HG02943 (cell line): ENCODE results near the gene ST7.
"Not testable (repeated sequence)": the region's sequence is repeated elsewhere in the genome, so short reads cannot be mapped to it uniquely, and the experiment has no call there.

Experiments used
- ATAC-seq: cut with Tn5 transposase; IDR thresholded peaks from one replicate; pipeline ENCODE4 v1.9.1; 2021; ENCODE audit warnings: mild to moderate bottlenecking, low read depth, moderate library complexity; ENCODE audit not compliant: unreplicated experiment

Gene ST7

GRCh38 chr7:117238937-117239336, 285.6 kb downstream of the ST7 start:
- no peak for ATAC-seq

GRCh38 chr7:117241088-117241487, 287.8 kb downstream of the ST7 start:
- no peak for ATAC-seq

DNA sequence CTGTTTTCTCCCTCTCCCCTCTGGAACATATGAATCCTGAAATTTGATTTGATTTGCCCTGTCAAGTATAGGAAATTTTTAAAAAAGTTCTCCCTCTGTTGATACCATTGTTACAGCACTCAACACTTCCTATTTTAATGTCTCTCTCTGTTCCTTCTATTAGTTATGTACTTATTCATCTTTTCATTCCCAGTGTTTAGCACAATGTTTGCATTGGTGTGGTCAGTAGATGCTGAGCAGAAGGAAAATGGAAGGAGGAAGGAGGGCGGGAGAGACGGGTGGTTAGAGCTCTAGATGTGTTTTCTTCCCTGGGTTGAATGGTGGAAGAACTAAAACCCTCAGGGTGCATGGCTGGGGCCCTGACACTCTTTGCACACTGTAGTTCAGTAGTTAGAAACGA, 290.1 kb downstream of the ST7 start:
- no peak for ATAC-seq

DNA sequence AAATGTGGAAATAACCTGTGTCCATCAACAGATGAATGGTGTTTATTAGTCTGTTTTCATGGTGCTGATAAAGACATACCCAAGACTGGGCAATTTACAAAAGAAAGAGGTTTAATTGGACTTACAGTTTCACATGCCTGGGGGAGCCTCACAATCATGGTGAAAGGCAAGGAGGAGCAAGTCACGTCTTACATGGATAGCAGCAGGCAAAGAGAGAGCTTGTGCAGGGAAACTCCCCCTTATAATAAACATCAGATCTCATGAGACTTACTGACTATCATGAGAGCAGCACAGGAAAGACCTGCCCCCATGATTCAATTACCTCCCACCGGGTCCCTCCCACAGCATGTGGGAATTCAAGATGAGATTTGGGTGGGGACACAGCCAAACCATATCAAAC, 292.4 kb downstream of the ST7 start:
- ATAC-seq = not testable (repeated sequence)

DNA sequence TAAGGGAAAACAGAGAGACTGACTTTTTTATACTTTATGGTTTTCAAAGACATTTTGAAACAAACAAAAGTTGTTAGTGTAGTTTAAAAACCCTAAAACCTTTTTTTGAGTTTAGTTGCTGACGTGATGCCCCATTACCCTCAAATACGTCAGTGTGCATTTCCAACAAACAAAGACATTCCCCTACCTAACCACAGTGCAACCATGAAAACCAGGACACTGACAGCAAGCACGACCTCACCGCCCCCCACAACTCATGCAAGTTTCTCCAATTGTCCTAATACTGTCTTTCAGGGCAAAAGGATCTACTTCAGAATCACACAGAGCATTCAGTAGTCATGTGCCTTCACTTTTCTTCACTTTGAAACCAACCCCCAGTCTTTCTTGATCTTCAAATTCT, 294.5 kb downstream of the ST7 start:
- no peak for ATAC-seq

GRCh38 chr7:117248829-117249228, 295.5 kb downstream of the ST7 start:
- no peak for ATAC-seq

- ATAC-seq = no peak
Measured at GRCh38 chr7:117249696-117250095, 296.4 kb downstream of the ST7 start.

DNA sequence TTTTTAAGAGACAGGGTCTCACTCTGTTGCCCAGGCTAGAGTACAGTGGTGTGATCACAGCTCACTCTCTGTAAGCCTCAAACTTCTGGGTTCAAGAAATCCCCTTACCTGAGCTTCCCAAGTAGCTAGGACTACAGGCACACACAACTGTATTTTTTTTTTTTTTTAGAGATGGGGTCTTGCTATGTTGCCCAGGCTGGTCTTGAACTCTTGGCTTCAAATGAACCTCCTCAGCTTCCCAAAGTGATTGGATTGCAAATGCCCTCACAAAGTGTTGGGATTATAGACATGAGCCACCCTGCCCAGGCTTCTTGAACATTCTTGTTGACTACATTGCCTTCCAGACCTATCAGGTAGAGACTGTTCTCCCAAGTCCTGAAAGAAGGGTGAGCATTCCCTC, 296.9 kb downstream of the ST7 start:
- ATAC-seq = no peak

DNA sequence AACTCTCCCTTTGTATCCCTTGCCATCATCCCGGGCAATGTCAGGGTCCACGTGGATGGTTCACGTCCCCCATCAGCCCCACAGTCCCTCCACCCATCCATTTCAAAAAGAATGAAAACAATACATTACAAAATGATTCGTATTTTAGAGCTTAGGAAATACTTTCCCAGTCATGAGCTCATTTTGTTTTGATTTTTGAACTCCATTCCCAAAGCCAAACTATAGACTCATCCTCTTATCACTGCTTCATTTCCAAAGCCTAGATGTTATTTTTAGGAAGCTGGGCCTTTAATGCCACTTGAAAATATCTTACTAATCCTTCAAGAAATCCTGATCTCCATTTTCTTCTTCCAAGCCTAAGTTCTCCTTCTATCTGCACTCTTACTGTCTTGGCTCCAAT, 297.5 kb downstream of the ST7 start:
- ATAC-seq = no peak

DNA sequence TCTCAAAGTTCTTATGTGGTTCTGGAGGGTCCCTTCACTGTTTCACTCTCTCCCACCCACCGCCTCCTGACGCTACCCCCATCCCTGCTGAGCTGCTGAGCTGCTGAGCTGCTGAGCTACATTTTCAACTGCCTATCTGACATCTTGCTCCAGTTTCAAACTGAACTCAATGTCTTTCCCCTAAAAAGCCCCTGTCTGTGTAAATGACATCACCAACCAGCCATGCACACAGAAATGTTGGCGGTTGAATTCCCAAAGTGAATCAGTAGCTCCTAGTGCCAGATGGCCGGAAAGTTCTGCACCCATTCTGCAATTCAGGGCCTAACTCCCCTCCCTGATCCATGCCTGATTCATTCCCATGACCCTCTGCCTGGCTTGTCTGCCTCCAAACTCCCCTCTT, 298.4 kb downstream of the ST7 start:
- no peak for ATAC-seq

- ATAC-seq = no peak
Measured at GRCh38 chr7:117259615-117260014, 306.3 kb downstream of the ST7 start.

GRCh38 chr7:117262546-117262945, 309.2 kb downstream of the ST7 start:
- ATAC-seq = no peak

DNA sequence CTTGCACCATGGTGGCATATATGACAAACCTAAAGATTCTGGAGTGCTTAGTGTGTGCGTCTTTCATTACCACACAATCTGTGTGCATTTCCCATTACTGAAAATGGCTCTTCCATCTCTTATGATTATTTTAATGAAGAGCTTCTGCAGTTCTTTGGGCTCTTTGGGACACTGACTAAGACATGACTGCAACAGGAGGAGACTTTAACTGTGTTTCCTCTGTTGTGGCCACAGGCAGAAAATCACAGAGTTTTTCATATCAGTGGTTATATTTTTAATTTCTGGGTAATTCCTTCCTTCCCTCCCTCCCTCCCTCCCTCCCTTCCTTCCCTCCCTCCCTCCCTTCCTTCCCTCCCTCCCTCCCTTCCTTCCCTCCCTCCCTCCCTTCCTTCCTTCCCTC, 311.4 kb downstream of the ST7 start:
- no peak for ATAC-seq

DNA sequence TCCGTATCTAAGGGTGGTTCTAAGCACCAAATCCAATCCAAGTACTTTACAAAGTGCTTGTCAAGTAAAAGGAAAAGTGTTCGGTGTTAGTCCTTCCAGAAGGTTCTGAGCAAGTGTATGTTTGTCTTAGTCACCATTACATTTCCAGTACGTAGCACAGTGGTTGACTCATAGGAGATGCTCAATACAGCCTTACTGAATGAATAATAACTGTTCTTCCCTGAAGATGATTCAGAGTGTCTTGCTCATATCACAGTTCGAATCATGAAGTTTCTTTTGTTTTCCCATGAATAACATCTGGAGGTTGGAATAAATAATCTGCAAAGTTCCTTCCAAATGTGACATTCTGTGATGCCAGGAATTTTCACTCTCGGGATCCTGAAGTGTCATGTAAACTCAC, 316.1 kb downstream of the ST7 start:
- no peak for ATAC-seq

GRCh38 chr7:117269886-117270285, 316.6 kb downstream of the ST7 start:
- ATAC-seq = no peak

DNA sequence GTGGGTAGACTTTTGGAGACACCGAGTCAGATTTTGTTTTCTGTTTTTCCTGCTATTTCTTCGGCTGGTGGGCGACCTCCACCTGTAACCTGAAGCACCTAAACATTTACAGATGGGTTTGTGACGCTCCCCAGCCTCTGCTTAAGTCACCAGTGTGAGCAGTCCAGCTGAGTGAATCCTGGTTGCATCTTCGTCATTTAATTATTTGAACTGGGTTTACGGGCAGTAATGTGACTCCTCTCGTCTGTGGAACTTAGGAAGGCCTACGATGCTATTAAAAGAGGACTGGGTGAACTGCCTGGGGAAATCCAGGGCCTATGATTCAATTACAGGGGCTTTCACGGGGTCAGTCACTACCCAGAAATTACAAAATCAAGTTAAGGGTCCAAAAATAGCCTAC, 317.1 kb downstream of the ST7 start:
- no peak for ATAC-seq

GRCh38 chr7:117271566-117271965, 318.3 kb downstream of the ST7 start:
- no peak for ATAC-seq

GRCh38 chr7:117272017-117272759, 318.9 kb downstream of the ST7 start:
- no peak for ATAC-seq

GRCh38 chr7:117273325-117273724, 320.0 kb downstream of the ST7 start:
- ATAC-seq = no peak

GRCh38 chr7:117273814-117274225, 320.5 kb downstream of the ST7 start:
- ATAC-seq = no peak

GRCh38 chr7:117274951-117275350, 321.6 kb downstream of the ST7 start:
- no peak for ATAC-seq

- ATAC-seq = no peak
Measured at GRCh38 chr7:117277576-117277975, 324.3 kb downstream of the ST7 start.

DNA sequence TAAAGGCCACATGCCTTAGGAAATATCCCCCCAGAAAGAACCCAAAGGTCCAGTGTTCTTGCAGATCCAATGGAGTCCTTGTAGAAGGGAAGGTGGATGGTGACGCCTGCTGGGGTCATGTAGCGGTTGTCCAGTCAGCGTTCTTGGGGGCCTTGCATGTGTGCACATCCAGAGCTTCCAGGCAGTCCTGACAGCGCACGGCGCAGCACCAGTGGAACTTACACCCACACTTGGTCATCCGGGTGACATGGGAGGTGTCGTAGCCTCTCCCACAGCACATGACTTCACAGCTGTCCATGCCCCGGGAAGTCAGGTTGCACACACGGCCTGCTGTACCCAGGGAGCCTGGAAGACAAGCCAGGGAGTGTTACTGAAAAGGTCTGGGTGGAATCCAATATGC, 324.7 kb downstream of the ST7 start:
- no peak for ATAC-seq
